ENCODE data around the gene KCP. TPM values are rescaled to one million over a fixed set of nuclear protein-coding genes. Genes with fewer than 3 reads are reported as not detected.

The KCP gene
- total and polyA plus RNA-seq, 2 donors (not counting 1 experiment from before 2014, with no cell fraction given) = 2.3 to 3.8 TPM

GRCh38 chr7:128888756-128889095 lies 21.8 kb downstream of the KCP start:
- H3K79me2 ChIP-seq (ENCODE audit: control insufficient read depth, insufficient read depth, low read length) = no peaks in the 10 kb centered on the region
- DNase-seq = no peak
- no peaks in the 10 kb centered on the region for H4K20me1 ChIP-seq (ENCODE audit: control insufficient read depth, insufficient read depth, low read length, poor library complexity, severe bottlenecking)
- H3K4me1 ChIP-seq (ENCODE audit: control insufficient read depth in 2 of 2, insufficient read depth in 2 of 2, low read length in 2 of 2) = peaks cover 12 to 13% of the 10 kb centered on the region in 2 donors
- no peaks in the 10 kb centered on the region for H3K36me3 ChIP-seq (replicated peaks in 1 of 2; ENCODE audit: control extremely low read depth in 1 of 2, control insufficient read depth in 1 of 2, extremely low read depth in 1 of 2, insufficient read depth in 2 of 2, low read length in 1 of 2)
- Mint-ChIP-seq H3K27me3 (peaks cover 13% of the 10 kb centered on the region), H3K4me3 (no peak overlapping the region), H3K27ac (no peak overlapping the region), H3K4me1 (peaks cover 7% of the 10 kb centered on the region), H3K9me3 (ENCODE audit: insufficient read depth) (no peaks in the 10 kb centered on the region)
- no peak overlapping the region for H2AFZ ChIP-seq (ENCODE audit: insufficient read depth, low read depth, low read length, poor library complexity, severe bottlenecking)
- ChIA-PET CTCF (no interaction called here), POLR2A (no interaction called here)
- TF ChIP-seq EZH2 (IDR thresholded peaks at IDR 0.05; ENCODE audit: borderline replicate concordance, insufficient read depth, low read depth, low read length, poor library complexity, severe bottlenecking) (no peak), CTCF (IDR thresholded peaks at IDR 0.05) (no peak)
- no peak overlapping the region for H3K4me2 ChIP-seq (replicated peaks; ENCODE audit: low read depth, low read length, poor library complexity, severe bottlenecking)
- 89% methylated on average over 4 of the region's 11 CpGs for WGBS (ENCODE audit: insufficient coverage)
- intact Hi-C loops (cut with micrococcal nuclease) = no loop called here
- H3K27me3 ChIP-seq (replicated peaks in 1 of 4; ENCODE audit: control extremely low read depth in 1 of 4, control insufficient read depth in 3 of 4, insufficient read depth in 4 of 4, low read length in 3 of 4) = peaks cover 0 to 48% (median 7%) of the 10 kb centered on the region in 4 experiments
- no peak overlapping the region for H3K4me3 ChIP-seq (ENCODE audit: control extremely low read depth in 1 of 5, extremely low read depth in 1 of 5, insufficient read depth in 1 of 5, low read depth in 2 of 5, low read length in 4 of 5)
- no peak for ATAC-seq (ENCODE audit: low read depth)
- H3K9ac ChIP-seq (ENCODE audit: low read length) = no peak overlapping the region
- no peak overlapping the region for H3K27ac ChIP-seq (ENCODE audit: low read length in 2 of 2)
- H3K9me3 ChIP-seq (ENCODE audit: control extremely low read depth in 1 of 3, control insufficient read depth in 2 of 3, insufficient read depth in 1 of 3, low read length in 2 of 3) = no peaks in the 10 kb centered on the region

GRCh38 chr7:128888039-128888755 lies 22.3 kb downstream of the KCP start:
- Histone ChIP-seq H3K4me1 (ENCODE audit: control insufficient read depth in 2 of 2, insufficient read depth in 2 of 2, low read length in 2 of 2) (peaks cover 12 to 13% of the 10 kb centered on the region in 2 donors), H3K27ac (ENCODE audit: low read length in 2 of 2) (no peak overlapping the region), H3K79me2 (ENCODE audit: control insufficient read depth, insufficient read depth, low read length) (no peaks in the 10 kb centered on the region), H3K4me3 (ENCODE audit: control extremely low read depth in 1 of 5, extremely low read depth in 1 of 5, insufficient read depth in 1 of 5, low read depth in 2 of 5, low read length in 4 of 5) (no peak overlapping the region), H3K4me2 (replicated peaks; ENCODE audit: low read depth, low read length, poor library complexity, severe bottlenecking) (no peak overlapping the region), H3K27me3 (replicated peaks in 1 of 4; ENCODE audit: control extremely low read depth in 1 of 4, control insufficient read depth in 3 of 4, insufficient read depth in 4 of 4, low read length in 3 of 4) (peaks cover 0 to 48% (median 7%) of the 10 kb centered on the region in 4 experiments), H3K9me3 (ENCODE audit: control extremely low read depth in 1 of 3, control insufficient read depth in 2 of 3, insufficient read depth in 1 of 3, low read length in 2 of 3) (no peaks in the 10 kb centered on the region), H4K20me1 (ENCODE audit: control insufficient read depth, insufficient read depth, low read length, poor library complexity, severe bottlenecking) (no peaks in the 10 kb centered on the region), H3K9ac (ENCODE audit: low read length) (no peak overlapping the region), H2AFZ (ENCODE audit: insufficient read depth, low read depth, low read length, poor library complexity, severe bottlenecking) (no peak overlapping the region), H3K36me3 (replicated peaks in 1 of 2; ENCODE audit: control extremely low read depth in 1 of 2, control insufficient read depth in 1 of 2, extremely low read depth in 1 of 2, insufficient read depth in 2 of 2, low read length in 1 of 2) (no peaks in the 10 kb centered on the region)
- no peak overlapping the region for H3K27ac Mint-ChIP-seq
- H3K4me1 Mint-ChIP-seq = peaks cover 7% of the 10 kb centered on the region
- DNase-seq (no peak), ATAC-seq (ENCODE audit: low read depth) (no peak)
- H3K27me3 Mint-ChIP-seq = peaks cover 13% of the 10 kb centered on the region
- WGBS (ENCODE audit: insufficient coverage) = 92% methylated on average over 4 of the region's 7 CpGs
- no peak overlapping the region for H3K4me3 Mint-ChIP-seq
- no peak for TF ChIP-seq CTCF (IDR thresholded peaks at IDR 0.05)
- TF ChIP-seq EZH2 (IDR thresholded peaks at IDR 0.05; ENCODE audit: borderline replicate concordance, insufficient read depth, low read depth, low read length, poor library complexity, severe bottlenecking) = no peak
- CTCF ChIA-PET = interaction anchor here (0.6 kb wide), 1 partner anchor 108 kb away, joined by 3 read pairs; no protein-coding TSS in a partner anchor
- no peaks in the 10 kb centered on the region for H3K9me3 Mint-ChIP-seq (ENCODE audit: insufficient read depth)
- intact Hi-C loops (cut with micrococcal nuclease) = no loop called here
- POLR2A ChIA-PET = no interaction called here
